IPS-15b (cell line): ENCODE measurements around the gene SMPDL3B.
A peak's percentile ranks its signal among the peaks of the same experiment; 100 is the strongest.

Source experiments
- H3K27me3 ChIP-seq: one replicate; pipeline ENCODE4 v1.6.1; 2013; ENCODE audit warnings: low read length; ENCODE audit not compliant: control insufficient read depth, insufficient read depth
- H3K36me3 ChIP-seq: one replicate; pipeline ENCODE4 v1.6.1; 2013; ENCODE audit warnings: low read length; ENCODE audit not compliant: control insufficient read depth, insufficient read depth
- H3K4me1 ChIP-seq: one replicate; pipeline ENCODE4 v1.6.1; 2013; ENCODE audit warnings: mild to moderate bottlenecking, low read length; ENCODE audit not compliant: control insufficient read depth, insufficient read depth
- H3K4me3 ChIP-seq: one replicate; pipeline ENCODE4 v1.5.1; 2013; ENCODE audit warnings: low read depth, low read length
- H3K9ac ChIP-seq: one replicate; pipeline ENCODE4 v1.6.1; 2013; ENCODE audit warnings: low read depth, mild to moderate bottlenecking, low read length
- H3K9me3 ChIP-seq: one replicate; pipeline ENCODE4 v1.6.1; 2013; ENCODE audit warnings: mild to moderate bottlenecking, low read length; ENCODE audit not compliant: control insufficient read depth, insufficient read depth

The SMPDL3B gene

GRCh38 chr1:27915082-27915575 lies 19.7 kb upstream of the SMPDL3B start:
- H3K9me3 ChIP-seq: peaks cover 3% of the 10 kb centered on the region
- peaks cover 4% of the 10 kb centered on the region for H3K36me3 ChIP-seq
- no peak overlapping the region for H3K9ac ChIP-seq
- H3K27me3 ChIP-seq: peaks cover 6% of the 10 kb centered on the region
- no peaks in the 10 kb centered on the region for H3K4me1 ChIP-seq
- H3K4me3 ChIP-seq: peak overlapping the region; percentile 23

GRCh38 chr1:27922272-27922671 lies 12.5 kb upstream of the SMPDL3B start:
- no peaks in the 10 kb centered on the region for H3K36me3 ChIP-seq
- no peak overlapping the region for H3K4me3 ChIP-seq
- no peak overlapping the region for H3K9ac ChIP-seq
- no peaks in the 10 kb centered on the region for H3K27me3 ChIP-seq
- H3K4me1 ChIP-seq: no peaks in the 10 kb centered on the region
- H3K9me3 ChIP-seq: no peaks in the 10 kb centered on the region

- Histone ChIP-seq H3K4me3 (no peak overlapping the region), H3K36me3 (no peaks in the 10 kb centered on the region), H3K27me3 (no peaks in the 10 kb centered on the region), H3K9me3 (no peaks in the 10 kb centered on the region), H3K9ac (no peak overlapping the region), H3K4me1 (peaks cover 8% of the 10 kb centered on the region)
These were observed 6.4 kb upstream of the SMPDL3B start for GRCh38 chr1:27928216-27928954.

GRCh38 chr1:27931184-27931583 lies 3.6 kb upstream of the SMPDL3B start:
- no peak overlapping the region for H3K9ac ChIP-seq
- no peaks in the 10 kb centered on the region for H3K9me3 ChIP-seq
- peaks cover 10% of the 10 kb centered on the region for H3K4me1 ChIP-seq
- no peak overlapping the region for H3K4me3 ChIP-seq
- H3K36me3 ChIP-seq: no peaks in the 10 kb centered on the region
- no peaks in the 10 kb centered on the region for H3K27me3 ChIP-seq

- H3K36me3 ChIP-seq: no peaks in the 10 kb centered on the region
- no peak overlapping the region for H3K4me3 ChIP-seq
- no peak overlapping the region for H3K9ac ChIP-seq
- no peaks in the 10 kb centered on the region for H3K9me3 ChIP-seq
- no peaks in the 10 kb centered on the region for H3K27me3 ChIP-seq
- peaks cover 10% of the 10 kb centered on the region for H3K4me1 ChIP-seq
These were observed 3.0 kb upstream of the SMPDL3B start for GRCh38 chr1:27931759-27932158.

- no peaks in the 10 kb centered on the region for H3K9me3 ChIP-seq
- H3K4me1 ChIP-seq: peaks cover 21% of the 10 kb centered on the region
- no peaks in the 10 kb centered on the region for H3K27me3 ChIP-seq
- no peaks in the 10 kb centered on the region for H3K36me3 ChIP-seq
- H3K4me3 ChIP-seq: peak overlapping the region; percentile 75
- no peak overlapping the region for H3K9ac ChIP-seq
These were observed 921 bp downstream of the SMPDL3B start for GRCh38 chr1:27935721-27936120.

GRCh38 chr1:27936370-27936769 lies 1.6 kb downstream of the SMPDL3B start:
- no peak overlapping the region for H3K9ac ChIP-seq
- H3K4me1 ChIP-seq: peaks cover 21% of the 10 kb centered on the region
- no peaks in the 10 kb centered on the region for H3K36me3 ChIP-seq
- no peaks in the 10 kb centered on the region for H3K9me3 ChIP-seq
- no peaks in the 10 kb centered on the region for H3K27me3 ChIP-seq
- peak overlapping the region; percentile 75 for H3K4me3 ChIP-seq

- H3K4me3 ChIP-seq: peak overlapping the region; percentile 26
- H3K27me3 ChIP-seq: no peaks in the 10 kb centered on the region
- H3K36me3 ChIP-seq: no peaks in the 10 kb centered on the region
- no peaks in the 10 kb centered on the region for H3K9me3 ChIP-seq
- peaks cover 14% of the 10 kb centered on the region for H3K4me1 ChIP-seq
- peak overlapping the region; percentile 17 for H3K9ac ChIP-seq
These were observed 2.7 kb downstream of the SMPDL3B start for GRCh38 chr1:27937524-27937836.

- Histone ChIP-seq H3K9ac (no peak overlapping the region), H3K27me3 (no peaks in the 10 kb centered on the region), H3K4me3 (no peak overlapping the region), H3K36me3 (peaks cover 5% of the 10 kb centered on the region), H3K9me3 (no peaks in the 10 kb centered on the region), H3K4me1 (peaks cover 12% of the 10 kb centered on the region)
These were observed 3.7 kb downstream of the SMPDL3B start for GRCh38 chr1:27938488-27938887.

- Histone ChIP-seq H3K9me3 (no peaks in the 10 kb centered on the region), H3K36me3 (peaks cover 5% of the 10 kb centered on the region), H3K4me1 (peaks cover 12% of the 10 kb centered on the region), H3K4me3 (no peak overlapping the region), H3K9ac (no peak overlapping the region), H3K27me3 (no peaks in the 10 kb centered on the region)
These were observed 5.5 kb downstream of the SMPDL3B start for GRCh38 chr1:27940297-27940696.

GRCh38 chr1:27940870-27941560 lies 6.2 kb downstream of the SMPDL3B start:
- H3K27me3 ChIP-seq: no peaks in the 10 kb centered on the region
- no peak overlapping the region for H3K4me3 ChIP-seq
- peaks cover 5% of the 10 kb centered on the region for H3K36me3 ChIP-seq
- no peak overlapping the region for H3K9ac ChIP-seq
- H3K9me3 ChIP-seq: no peaks in the 10 kb centered on the region
- H3K4me1 ChIP-seq: peaks cover 10% of the 10 kb centered on the region
